CD4-positive, alpha-beta T cell (primary cell): Measurements from ENCODE around the gene WNK2. TPM values are rescaled to one million over a fixed set of nuclear protein-coding genes. Genes with fewer than 3 reads are reported as not detected.
A peak's percentile ranks its signal among the peaks of the same experiment; 100 is the strongest.

Experiments used
- ATAC-seq: fragments of 200-7000 bp; cut with Tn5 transposase; one replicate; pipeline ENCODE4 v1.10.0; 2022; ENCODE audit warnings: mild to moderate bottlenecking; ENCODE audit not compliant: poor library complexity
- CTCF ChIA-PET: fragments of 350-600 bp; sonication (Branson Sonifier 250); formaldehyde crosslinking; loops from one replicate; lab custom pipeline; 2021; ENCODE audit warnings: antibody characterized with exemption, inconsistent platforms; lab: Charles Lee
- POLR2A ChIA-PET: fragments of 350-600 bp; sonication (Branson Sonifier 250); formaldehyde crosslinking; loops from one replicate; lab custom pipeline; 2021; ENCODE audit warnings: antibody characterized with exemption, inconsistent platforms; lab: Charles Lee
- DNase-seq, 14 experiments: peaks; one replicate each; pipeline ENCODE4 v3.0.0-alpha.2; 2013 to 2020; ENCODE audit warnings: mixed read lengths in 2 of 14
- H3K27ac ChIP-seq, 2 donors: one replicate each; pipeline versions ENCODE4 v1.5.1 to v1.7.0; 2013; ENCODE audit warnings: low read length in 2 of 2, low read depth in 1 of 2, mild to moderate bottlenecking in 1 of 2
- H3K27me3 ChIP-seq, 2 experiments: 1 replicate in 1 of 2; 2 replicates in 1 of 2; pipeline versions ENCODE4 v1.6.1 to v1.7.0; 2013; ENCODE audit warnings: low read length in 2 of 2, control low read depth in 1 of 2, mild to moderate bottlenecking in 1 of 2, moderate library complexity in 1 of 2; ENCODE audit not compliant: insufficient read depth in 2 of 2, control insufficient read depth in 1 of 2
- H3K36me3 ChIP-seq: one replicate; pipeline ENCODE4 v1.6.1; 2013; ENCODE audit warnings: low read length, control low read depth; ENCODE audit not compliant: insufficient read depth
- H3K4me1 ChIP-seq: one replicate; pipeline ENCODE4 v1.6.1; 2013; ENCODE audit warnings: low read length, control low read depth; ENCODE audit not compliant: insufficient read depth
- H3K4me3 ChIP-seq: one replicate; pipeline ENCODE4 v1.5.1; 2013; ENCODE audit warnings: mild to moderate bottlenecking, low read length, moderate library complexity
- H3K9me3 ChIP-seq, 2 experiments: 1 replicate in 1 of 2; 2 replicates in 1 of 2; pipeline versions ENCODE4 v1.6.1 to v1.7.0; 2013; ENCODE audit warnings: low read length in 2 of 2, mild to moderate bottlenecking in 2 of 2, control low read depth in 1 of 2, moderate library complexity in 1 of 2; ENCODE audit not compliant: control insufficient read depth in 1 of 2, insufficient read depth in 1 of 2
- H3K27ac Mint-ChIP-seq: one replicate; pipeline ENCODE4 v1.8.0; 2020; ENCODE audit warnings: mixed read lengths
- H3K27me3 Mint-ChIP-seq: one replicate; pipeline ENCODE4 v1.8.0; 2021; ENCODE audit warnings: mixed read lengths
- H3K36me3 Mint-ChIP-seq: one replicate; pipeline ENCODE4 v1.8.0; 2021; ENCODE audit warnings: low read depth, mixed read lengths
- H3K4me1 Mint-ChIP-seq: one replicate; pipeline ENCODE4 v1.8.0; 2021; ENCODE audit warnings: low read depth, mixed read lengths
- H3K4me3 Mint-ChIP-seq: one replicate; pipeline ENCODE4 v1.8.0; 2020; ENCODE audit warnings: mild to moderate bottlenecking, mixed read lengths
- H3K9me3 Mint-ChIP-seq: one replicate; pipeline ENCODE4 v1.8.0; 2020; ENCODE audit warnings: mixed read lengths
- intact Hi-C, 2 experiments: fragments of 100-400 bp; cut with DNase I in 1 of 2; cut with micrococcal nuclease in 1 of 2; formaldehyde crosslinking; loops; one replicate each; pipeline versions ENCODE4 v1.15.1 to v1.9.0; 2023 to 2025; cut with DNase I, micrococcal nuclease
- total RNA-seq, 174 experiments: library from RNA in 2 of 174; stranded (reverse) in 2 of 174; gene quantifications; one replicate each; pipeline ENCODE4 v1.2.3 and lab custom pipeline; 2021 to 2026
- TF ChIP-seq, protein P1 (sequence below): fragments of 200-600 bp; IDR thresholded peaks from one replicate; pipeline ENCODE4 v1.8.0; 2022; ENCODE audit warnings: antibody characterized with exemption, mild to moderate bottlenecking

The WNK2 gene
- total RNA-seq, 2 experiments from 2014 or later, result 0.19 to 0.22 TPM

DNA sequence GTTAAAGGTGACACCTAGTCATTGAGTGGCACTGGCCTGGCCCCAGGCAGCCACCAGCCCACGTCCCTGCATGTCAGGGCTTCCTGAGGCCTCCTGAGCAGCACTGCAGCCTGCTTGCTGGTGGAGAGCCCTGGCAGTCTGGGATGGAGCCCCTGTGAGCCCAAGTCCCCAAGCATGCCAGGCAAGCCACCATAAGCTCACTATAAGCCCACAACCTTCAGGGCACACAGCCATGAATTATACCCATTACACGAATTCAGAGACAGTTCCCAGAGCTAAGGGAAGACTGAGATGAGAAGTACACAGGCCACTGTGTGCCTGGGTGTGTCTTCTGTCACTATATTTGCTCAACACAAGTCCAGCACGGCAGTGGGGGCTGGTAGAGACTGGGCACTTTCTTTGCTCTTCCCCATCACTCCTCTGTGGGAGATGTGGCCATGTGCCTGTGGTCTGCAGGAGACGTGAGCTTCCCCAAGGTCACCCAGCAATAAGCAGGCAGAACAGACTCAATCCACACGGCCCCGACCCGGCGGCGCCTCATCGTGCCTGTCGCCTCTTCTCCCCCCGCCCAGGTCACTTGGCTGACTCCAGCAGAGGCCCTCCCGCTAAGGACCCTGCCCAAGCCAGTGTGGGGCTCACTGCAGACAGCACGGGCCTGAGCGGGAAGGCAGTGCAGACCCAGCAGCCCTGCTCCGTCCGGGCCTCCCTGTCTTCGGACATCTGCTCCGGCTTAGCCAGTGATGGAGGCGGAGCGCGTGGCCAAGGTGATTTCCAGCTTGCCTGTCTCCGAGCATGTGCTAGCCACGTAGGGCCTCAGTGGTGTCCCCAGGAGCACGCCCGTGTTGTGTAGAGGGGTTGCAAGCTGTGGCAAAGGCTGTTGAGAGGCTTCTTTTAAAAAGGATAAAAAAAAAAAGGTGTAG lies 114.8 kb downstream of the WNK2 start:
- TF ChIP-seq, protein P1, sequence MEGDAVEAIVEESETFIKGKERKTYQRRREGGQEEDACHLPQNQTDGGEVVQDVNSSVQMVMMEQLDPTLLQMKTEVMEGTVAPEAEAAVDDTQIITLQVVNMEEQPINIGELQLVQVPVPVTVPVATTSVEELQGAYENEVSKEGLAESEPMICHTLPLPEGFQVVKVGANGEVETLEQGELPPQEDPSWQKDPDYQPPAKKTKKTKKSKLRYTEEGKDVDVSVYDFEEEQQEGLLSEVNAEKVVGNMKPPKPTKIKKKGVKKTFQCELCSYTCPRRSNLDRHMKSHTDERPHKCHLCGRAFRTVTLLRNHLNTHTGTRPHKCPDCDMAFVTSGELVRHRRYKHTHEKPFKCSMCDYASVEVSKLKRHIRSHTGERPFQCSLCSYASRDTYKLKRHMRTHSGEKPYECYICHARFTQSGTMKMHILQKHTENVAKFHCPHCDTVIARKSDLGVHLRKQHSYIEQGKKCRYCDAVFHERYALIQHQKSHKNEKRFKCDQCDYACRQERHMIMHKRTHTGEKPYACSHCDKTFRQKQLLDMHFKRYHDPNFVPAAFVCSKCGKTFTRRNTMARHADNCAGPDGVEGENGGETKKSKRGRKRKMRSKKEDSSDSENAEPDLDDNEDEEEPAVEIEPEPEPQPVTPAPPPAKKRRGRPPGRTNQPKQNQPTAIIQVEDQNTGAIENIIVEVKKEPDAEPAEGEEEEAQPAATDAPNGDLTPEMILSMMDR, result no peak
- H3K4me3 ChIP-seq, result no peak overlapping the region
- H3K9me3 ChIP-seq, result peaks cover 0 to 6% of the 10 kb centered on the region in 2 experiments
- H3K27me3 ChIP-seq, result no peaks in the 10 kb centered on the region
- CTCF ChIA-PET, result no interaction called here
- H3K4me1 ChIP-seq, result peaks cover 16% of the 10 kb centered on the region
- Mint-ChIP-seq H3K27ac (no peak overlapping the region), H3K36me3 (no peaks in the 10 kb centered on the region), H3K4me1 (peaks cover 10% of the 10 kb centered on the region), H3K27me3 (no peaks in the 10 kb centered on the region), H3K4me3 (no peak overlapping the region), H3K9me3 (no peaks in the 10 kb centered on the region)
- DNase-seq, result no peak
- H3K27ac ChIP-seq, result no peak overlapping the region
- intact Hi-C loops, result no loop called here
- no peaks in the 10 kb centered on the region for H3K36me3 ChIP-seq
- no peak for ATAC-seq
- POLR2A ChIA-PET, result no interaction called here

DNA sequence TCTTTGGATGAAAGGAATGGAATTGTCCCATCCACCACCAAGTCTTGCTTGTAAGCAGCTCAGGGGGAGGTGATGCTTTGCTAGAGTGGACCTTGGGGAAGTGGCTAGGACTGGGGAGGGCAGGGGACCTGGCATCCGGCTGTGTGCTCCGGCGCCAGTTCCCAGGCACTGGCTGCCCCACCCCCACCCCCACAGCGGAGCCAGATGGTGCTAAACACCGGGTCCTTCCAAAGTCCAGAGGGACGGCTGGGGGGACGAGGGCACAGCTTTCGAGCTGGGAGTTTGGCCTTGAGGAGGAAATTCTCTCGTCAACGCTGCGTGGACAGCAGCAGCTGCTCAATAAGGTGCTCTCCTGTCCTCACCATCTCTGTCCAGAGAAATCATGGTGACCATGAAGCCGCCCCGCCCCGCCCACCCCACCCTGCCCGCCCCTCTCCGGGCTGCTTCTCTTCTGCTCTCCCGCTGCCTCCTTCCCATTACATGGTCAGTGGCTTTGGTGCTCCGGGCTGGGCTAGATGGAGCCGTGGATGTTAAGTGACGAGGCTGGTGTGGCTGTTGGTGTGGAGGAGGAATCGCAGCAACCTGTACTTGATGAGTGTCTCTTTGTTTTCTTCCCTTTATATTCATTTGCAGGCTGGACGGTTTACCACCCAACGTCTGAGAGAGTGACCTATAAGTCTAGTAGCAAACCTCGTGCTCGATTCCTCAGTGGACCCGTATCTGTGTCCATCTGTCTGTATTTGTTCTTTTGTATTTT lies 115.7 kb downstream of the WNK2 start:
- Histone ChIP-seq H3K27ac (no peak overlapping the region), H3K27me3 (no peaks in the 10 kb centered on the region), H3K9me3 (peaks cover 0 to 6% of the 10 kb centered on the region in 2 experiments), H3K36me3 (no peaks in the 10 kb centered on the region), H3K4me1 (peaks cover 16% of the 10 kb centered on the region), H3K4me3 (no peak overlapping the region)
- intact Hi-C loops, result loop anchor here (5.0 to 10.0 kb wide), 3 partner anchors 295 to 455 kb away; no protein-coding TSS in a partner anchor
- Mint-ChIP-seq H3K4me3 (no peak overlapping the region), H3K36me3 (no peaks in the 10 kb centered on the region), H3K9me3 (no peaks in the 10 kb centered on the region), H3K4me1 (peaks cover 10% of the 10 kb centered on the region), H3K27ac (peak overlapping the region; percentile 17), H3K27me3 (no peaks in the 10 kb centered on the region)
- ATAC-seq (no peak), DNase-seq (no peak)
- ChIA-PET CTCF (no interaction called here), POLR2A (no interaction called here)
- TF ChIP-seq, protein P1, result no peak

DNA sequence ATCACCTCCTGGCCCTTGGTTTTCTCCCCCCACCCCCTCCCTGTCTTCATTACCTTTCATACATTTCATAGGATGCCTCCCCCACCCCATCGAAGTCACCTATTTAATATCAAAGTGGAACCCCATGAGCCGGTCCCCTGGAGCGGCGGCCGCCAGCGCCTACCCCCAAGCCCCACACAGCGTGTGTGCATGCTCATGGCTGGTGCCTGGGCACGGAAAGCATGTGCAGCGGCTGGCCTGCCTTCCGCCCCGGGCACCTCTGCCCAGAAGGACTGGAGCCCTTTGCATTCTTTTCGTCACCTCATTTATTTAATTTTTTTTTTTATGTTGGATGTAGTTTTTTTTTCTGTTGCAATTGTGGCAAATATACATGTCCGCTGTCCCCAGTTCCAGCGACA lies 116.2 kb downstream of the WNK2 start:
- no peaks in the 10 kb centered on the region for H3K27me3 ChIP-seq
- no peak overlapping the region for H3K27ac ChIP-seq
- peaks cover 10% of the 10 kb centered on the region for H3K4me1 Mint-ChIP-seq
- intact Hi-C loops, result loop anchor here (5.0 to 10.0 kb wide), 3 partner anchors 295 to 455 kb away; no protein-coding TSS in a partner anchor
- H3K36me3 Mint-ChIP-seq, result no peaks in the 10 kb centered on the region
- DNase-seq (no peak), ATAC-seq (no peak)
- no peaks in the 10 kb centered on the region for H3K27me3 Mint-ChIP-seq
- peaks cover 12% of the 10 kb centered on the region for H3K4me1 ChIP-seq
- H3K36me3 ChIP-seq, result no peaks in the 10 kb centered on the region
- H3K4me3 ChIP-seq, result no peak overlapping the region
- ChIA-PET CTCF (no interaction called here), POLR2A (no interaction called here)
- H3K27ac Mint-ChIP-seq, result peak overlapping the region; percentile 17
- no peaks in the 10 kb centered on the region for H3K9me3 Mint-ChIP-seq
- peaks cover 0 to 6% of the 10 kb centered on the region in 2 experiments for H3K9me3 ChIP-seq
- H3K4me3 Mint-ChIP-seq, result no peak overlapping the region
- TF ChIP-seq, protein P1, result no peak
